H9 (cell line): Measurements from ENCODE around the gene BAZ1B. TPM values are rescaled to one million over a fixed set of nuclear protein-coding genes. Genes with fewer than 3 reads are reported as not detected.

Experiments used
- DNase-seq: peaks from one replicate; pipeline ENCODE4 v3.0.0-alpha.2; 2017
- H2AFZ ChIP-seq: one replicate; pipeline ENCODE4 v1.6.1; 2013; ENCODE audit warnings: mild to moderate bottlenecking, low read length, control low read depth, moderate library complexity
- H2AK5ac ChIP-seq: 2 replicates; pipeline ENCODE4 v1.6.1; 2013; ENCODE audit warnings: low read length, control low read depth, mixed read lengths; ENCODE audit not compliant: insufficient read length
- H2BK120ac ChIP-seq: one replicate; pipeline ENCODE4 v1.6.1; 2013; ENCODE audit warnings: low read depth, mild to moderate bottlenecking, low read length, control low read depth, inconsistent platforms; ENCODE audit not compliant: poor library complexity, severe bottlenecking
- H2BK12ac ChIP-seq: 2 replicates; pipeline ENCODE4 v1.6.1; 2013; ENCODE audit warnings: low read length, control low read depth, mixed read lengths, low read depth; ENCODE audit not compliant: insufficient read length
- H2BK15ac ChIP-seq: 2 replicates; pipeline ENCODE4 v1.6.1; 2013; ENCODE audit warnings: low read depth, low read length, control low read depth
- H2BK20ac ChIP-seq: one replicate; pipeline ENCODE4 v1.6.1; 2013; ENCODE audit warnings: low read depth, mild to moderate bottlenecking, low read length, control low read depth, inconsistent platforms; ENCODE audit not compliant: poor library complexity, severe bottlenecking
- H2BK5ac ChIP-seq: 2 replicates; pipeline ENCODE4 v1.6.1; 2013; ENCODE audit warnings: low read length, control low read depth, mixed read lengths; ENCODE audit not compliant: insufficient read length
- H3K14ac ChIP-seq: 2 replicates; pipeline ENCODE4 v1.6.1; 2013; ENCODE audit warnings: low read length, control low read depth; ENCODE audit not compliant: insufficient read depth
- H3K18ac ChIP-seq: 2 replicates; pipeline ENCODE4 v1.6.1; 2013; ENCODE audit warnings: low read depth, mild to moderate bottlenecking, mixed read lengths, low read length, control low read depth; ENCODE audit not compliant: insufficient read length
- H3K23ac ChIP-seq: 2 replicates; pipeline ENCODE4 v1.6.1; 2013; ENCODE audit warnings: low read length, control low read depth, mixed read lengths, low read depth; ENCODE audit not compliant: insufficient read length
- H3K23me2 ChIP-seq: 2 replicates; pipeline ENCODE4 v1.6.1; 2013; ENCODE audit warnings: low read depth, mild to moderate bottlenecking, mixed read lengths, low read length, control low read depth; ENCODE audit not compliant: insufficient read length, poor library complexity, severe bottlenecking
- H3K27ac ChIP-seq: 2 replicates; pipeline ENCODE4 v1.5.1; 2013; ENCODE audit warnings: low read length, control low read depth, mixed read lengths, low read depth; ENCODE audit not compliant: insufficient read length
- H3K27me3 ChIP-seq: 2 replicates; pipeline ENCODE4 v1.6.1; 2013; ENCODE audit warnings: low read length, control low read depth, inconsistent platforms; ENCODE audit not compliant: insufficient read depth
- H3K4ac ChIP-seq: 2 replicates; pipeline ENCODE4 v1.6.1; 2013; ENCODE audit warnings: low read depth, mild to moderate bottlenecking, control low read depth, inconsistent platforms, low read length, moderate library complexity
- H3K4me1 ChIP-seq: 2 replicates; pipeline ENCODE4 v1.6.1; 2013; ENCODE audit warnings: low read length, control low read depth, inconsistent platforms; ENCODE audit not compliant: insufficient read depth
- H3K4me2 ChIP-seq: 2 replicates; pipeline ENCODE4 v1.6.1; 2013; ENCODE audit warnings: low read length, control low read depth, mixed read lengths; ENCODE audit not compliant: insufficient read length, insufficient read depth
- H3K56ac ChIP-seq: 2 replicates; pipeline ENCODE4 v1.6.1; 2013; ENCODE audit warnings: low read depth, mild to moderate bottlenecking, mixed read lengths, low read length, control low read depth; ENCODE audit not compliant: insufficient read length
- H3K79me1 ChIP-seq: 2 replicates; pipeline ENCODE4 v1.6.1; 2013; ENCODE audit warnings: low read depth, mild to moderate bottlenecking, moderate library complexity, low read length, control low read depth, inconsistent platforms; ENCODE audit not compliant: insufficient read depth, poor library complexity, severe bottlenecking
- H3K79me2 ChIP-seq: 2 replicates; pipeline ENCODE4 v1.6.1; 2013; ENCODE audit warnings: low read length, control low read depth, inconsistent platforms; ENCODE audit not compliant: insufficient read depth
- H3K9ac ChIP-seq: 2 replicates; pipeline ENCODE4 v1.6.1; 2013; ENCODE audit warnings: low read length, control low read depth, mixed read lengths; ENCODE audit not compliant: insufficient read length; ENCODE audit errors: extremely low read depth
- H3K9me3 ChIP-seq: one replicate; pipeline ENCODE4 v1.6.1; 2013; ENCODE audit warnings: low read depth, low read length, inconsistent platforms; ENCODE audit not compliant: control insufficient read depth
- H3T11ph ChIP-seq: one replicate; pipeline ENCODE4 v1.6.1; 2013; ENCODE audit warnings: mild to moderate bottlenecking, low read length, control low read depth, inconsistent platforms
- H4K20me1 ChIP-seq: one replicate; pipeline ENCODE4 v1.6.1; 2013; ENCODE audit not compliant: control insufficient read depth, insufficient read length, insufficient read depth
- H4K5ac ChIP-seq: 2 replicates; pipeline ENCODE4 v1.6.1; 2013; ENCODE audit warnings: low read depth, mild to moderate bottlenecking, mixed read lengths, low read length, control low read depth; ENCODE audit not compliant: insufficient read length
- H4K8ac ChIP-seq: replicated peaks from 2 replicates; pipeline ENCODE4 v1.6.1; 2013; ENCODE audit warnings: low read length, control low read depth, mixed read lengths, low read depth; ENCODE audit not compliant: insufficient read length
- H4K91ac ChIP-seq: 2 replicates; pipeline ENCODE4 v1.6.1; 2013; ENCODE audit warnings: low read depth, mild to moderate bottlenecking, moderate library complexity, mixed read lengths, low read length, control low read depth; ENCODE audit not compliant: insufficient read length
- H3K27ac Mint-ChIP-seq, 3 experiments: 2 replicates in 2 of 3; 3 replicates in 1 of 3; pipeline ENCODE4 v1.8.0; 2020 to 2021; ENCODE audit warnings: mixed read lengths in 3 of 3, mild to moderate bottlenecking in 1 of 3, moderate library complexity in 1 of 3
- H3K27me3 Mint-ChIP-seq: 2 replicates; pipeline ENCODE4 v1.8.0; 2021; ENCODE audit warnings: low read depth, mild to moderate bottlenecking, moderate library complexity, mixed read lengths
- H3K36me3 Mint-ChIP-seq, 3 experiments: 2 replicates in 2 of 3; 3 replicates in 1 of 3; pipeline ENCODE4 v1.8.0; 2020 to 2021; ENCODE audit warnings: low read depth in 3 of 3, mixed read lengths in 3 of 3; ENCODE audit not compliant: insufficient read depth in 1 of 3
- H3K4me1 Mint-ChIP-seq, 2 experiments: 2 replicates each; pipeline ENCODE4 v1.8.0; 2020; ENCODE audit warnings: mixed read lengths in 2 of 2
- H3K4me3 Mint-ChIP-seq, 2 experiments: 2 replicates in 1 of 2; 3 replicates in 1 of 2; pipeline ENCODE4 v1.8.0; 2020 to 2021; ENCODE audit warnings: mild to moderate bottlenecking in 2 of 2, mixed read lengths in 2 of 2, moderate library complexity in 1 of 2
- H3K9me3 Mint-ChIP-seq, 2 experiments: 2 replicates in 1 of 2; 3 replicates in 1 of 2; pipeline ENCODE4 v1.8.0; 2020; ENCODE audit warnings: mild to moderate bottlenecking in 2 of 2, mixed read lengths in 2 of 2, moderate library complexity in 1 of 2
- CTCF ChIP-seq: fragments of 200-600 bp; sonication (generic); conservative IDR thresholded peaks from 3 replicates; pipeline ENCODE4 v1.8.0; 2021; ENCODE audit warnings: antibody characterized with exemption, mild to moderate bottlenecking
- WGBS: extraction: QIAGEN DNeasy Blood & Tissue Kit; methylation state at CpG from one replicate; pipeline ENCODE4 v1.1.7; 2013; ENCODE audit warnings: missing lambda C conversion rate, low lambda C conversion rate, mixed read lengths; ENCODE audit not compliant: insufficient read length; ENCODE audit errors: extremely low coverage; 5-methylcytosine and 5-hydroxymethylcytosine counted together
- total RNA-seq: library from RNA; stranded (reverse); gene quantifications from 2 replicates; pipeline ENCODE4 v1.2.1, GENCODE V29; 2021

Gene BAZ1B
- total RNA-seq, 1 experiment from 2014 or later: 96.4 TPM

GRCh38 chr7:73544678-73545077, 22.6 kb upstream of the BAZ1B start:
- Histone ChIP-seq H3K27me3 (no peaks in the 10 kb centered on the region), H3K23ac (no peak overlapping the region), H3K23me2 (no peaks in the 10 kb centered on the region), H3K79me1 (peaks cover 6% of the 10 kb centered on the region), H4K5ac (no peak overlapping the region), H2BK12ac (no peak overlapping the region), H4K91ac (no peak overlapping the region), H3K4ac (no peak overlapping the region), H3K18ac (no peak overlapping the region), H3K56ac (no peak overlapping the region), H3K9ac (no peak overlapping the region), H2BK120ac (no peak overlapping the region), H3K27ac (no peak overlapping the region), H2AK5ac (no peak overlapping the region), H3K4me1 (no peaks in the 10 kb centered on the region), H3K4me2 (no peak overlapping the region), H3T11ph (no peak overlapping the region), H4K20me1 (no peaks in the 10 kb centered on the region), H2BK20ac (no peak overlapping the region), H3K14ac (no peak overlapping the region), H4K8ac (no peak overlapping the region), H2AFZ (no peak overlapping the region), H3K79me2 (no peaks in the 10 kb centered on the region; the same call in 1 of the 2 replicates), H2BK15ac (no peak overlapping the region), H3K9me3 (no peaks in the 10 kb centered on the region), H2BK5ac (no peak overlapping the region)
- no peak overlapping the region for H3K4me3 Mint-ChIP-seq
- peaks cover 5 to 54% (median 40%) of the 10 kb centered on the region in 3 experiments; a peak in 6 of 7 replicates for H3K36me3 Mint-ChIP-seq
- no peaks in the 10 kb centered on the region for H3K27me3 Mint-ChIP-seq
- DNase-seq: no peak
- no peak overlapping the region for H3K27ac Mint-ChIP-seq
- H3K9me3 Mint-ChIP-seq: no peaks in the 10 kb centered on the region
- no peaks in the 10 kb centered on the region for H3K4me1 Mint-ChIP-seq
- no peak for TF ChIP-seq CTCF
- whole genome bisulfite sequencing: no CpG with 5 or more reads among the region's 2 CpGs
